GM12878 (cell line): ENCODE measurements around the gene TBCD. TPM values are rescaled to one million over a fixed set of nuclear protein-coding genes. Genes with fewer than 3 reads are reported as not detected.
"Not testable (repeated sequence)": the region's sequence is repeated elsewhere in the genome, so short reads cannot be mapped to it uniquely, and the experiment has no call there.

Experiments used
- ATAC-seq: fragments of 200-7000 bp; cut with Tn5 transposase; 3 replicates; pipeline ENCODE4 v1.9.1; 2020; ENCODE audit warnings: mild to moderate bottlenecking, moderate library complexity
- BruUV-seq: library from RNA; stranded (reverse); fragments of 400-500 nt; replicated peaks from 2 replicates; lab custom pipeline; 2021; lab: Mats Ljungman, UMichigan
- CTCF ChIA-PET: fragments of 300-600 bp; sonication (Branson Sonifier 250); formaldehyde crosslinking; extraction: SDS; loops from one replicate; lab custom pipeline; 2021; ENCODE audit warnings: inconsistent platforms; lab: Yijun Ruan, JAX
- POLR2A ChIA-PET: fragments of 350-600 bp; formaldehyde crosslinking; extraction: SDS; loops from one replicate; lab custom pipeline; 2021; ENCODE audit warnings: inconsistent platforms; lab: Charles Lee
- RAD21 ChIA-PET: fragments of 300-600 bp; sonication (Branson Sonifier 250); formaldehyde crosslinking; loops from one replicate; lab custom pipeline; 2023; ENCODE audit warnings: antibody characterized with exemption; ENCODE audit not compliant: unreplicated experiment; lab: Charles Lee
- SMC1A ChIA-PET: fragments of 300-600 bp; sonication (Branson Sonifier 250); formaldehyde crosslinking; loops from one replicate; lab custom pipeline; 2023; ENCODE audit not compliant: unreplicated experiment, uncharacterized antibody; lab: Charles Lee
- DNase-seq: peaks from one replicate; pipeline ENCODE4 v3.0.0-alpha.2; 2011; ENCODE audit warnings: low read depth, low spot score
- FAIRE-seq: peaks from 3 replicates; lab custom pipeline; 2011; peaks lifted over from hg19 to GRCh38; lab: Jason Lieb, UNC
- H2AFZ ChIP-seq: 2 replicates; pipeline ENCODE4 v1.6.0; 2011; ENCODE audit warnings: low read depth, low read length, control low read depth; ENCODE audit not compliant: control insufficient read depth
- H3K27ac ChIP-seq: 2 replicates; pipeline ENCODE4 v1.5.1; 2011; ENCODE audit warnings: control low read depth; ENCODE audit not compliant: control insufficient read depth, insufficient read depth
- H3K27me3 ChIP-seq, 2 experiments: replicated peaks in 1 of 2; 2 replicates each; pipeline versions ENCODE4 v1.6.0 to v1.6.1; 2011; ENCODE audit warnings: low read length in 1 of 2; ENCODE audit not compliant: control insufficient read depth in 2 of 2, insufficient read depth in 2 of 2
- H3K36me3 ChIP-seq, 2 experiments: 2 replicates each; pipeline ENCODE4 v1.5.1; 2011; ENCODE audit warnings: low read length in 1 of 2; ENCODE audit not compliant: control insufficient read depth in 2 of 2, insufficient read depth in 2 of 2
- H3K4me1 ChIP-seq: 2 replicates; pipeline ENCODE4 v1.6.1; 2011; ENCODE audit warnings: mild to moderate bottlenecking, low read length, moderate library complexity, mixed read lengths; ENCODE audit not compliant: control insufficient read depth, insufficient read depth
- H3K4me2 ChIP-seq: 2 replicates; pipeline ENCODE4 v1.6.0; 2011; ENCODE audit warnings: control low read depth; ENCODE audit not compliant: control insufficient read depth, insufficient read depth
- H3K4me3 ChIP-seq: fragments of 200-600 bp; sonication (generic); 2 replicates; pipeline ENCODE4 v1.5.1; 2016
- H3K79me2 ChIP-seq: 2 replicates; pipeline ENCODE4 v1.6.0; 2011; ENCODE audit warnings: low read length; ENCODE audit not compliant: control insufficient read depth, insufficient read depth
- H3K9ac ChIP-seq: 2 replicates; pipeline ENCODE4 v1.8.0; 2011; ENCODE audit warnings: low read length, control low read depth, mixed read lengths; ENCODE audit not compliant: control insufficient read depth, insufficient read depth
- H3K9me3 ChIP-seq: replicated peaks from 3 replicates; pipeline ENCODE4 v1.5.1; 2011; ENCODE audit warnings: mild to moderate bottlenecking, low read length; ENCODE audit not compliant: control insufficient read depth, insufficient read depth
- H4K20me1 ChIP-seq: 2 replicates; pipeline ENCODE4 v1.6.0; 2011; ENCODE audit not compliant: control insufficient read depth, insufficient read depth
- CREM ChIP-seq: IDR thresholded peaks from 2 replicates; pipeline ENCODE4 v1.6.1; 2014; ENCODE audit warnings: antibody characterized with exemption, low read depth
- JUND ChIP-seq: IDR thresholded peaks from 2 replicates; pipeline ENCODE4 v1.6.1; 2012; ENCODE audit warnings: low read depth, mild to moderate bottlenecking, low read length, improper control_type of control experiment, moderate library complexity
- WGBS: methylation state at CpG from one replicate; pipeline ENCODE4 v1.1.6; 2016; ENCODE audit warnings: low lambda C conversion rate; ENCODE audit not compliant: insufficient replicate concordance, insufficient coverage; ENCODE audit errors: missing lambda C conversion rate; 5-methylcytosine and 5-hydroxymethylcytosine counted together
- in situ Hi-C: fragments of 300-500 bp; cut with MboI; formaldehyde crosslinking; loops from 9 replicates; pipeline ENCODE4 v1.14.3; 2018; ENCODE audit warnings: mixed read lengths
- intact Hi-C: fragments of 100-400 bp; cut with micrococcal nuclease; formaldehyde crosslinking; loops from one replicate; pipeline ENCODE4 v1.14.2; 2022; ENCODE audit not compliant: unreplicated experiment
- polyA plus RNA-seq, 11 experiments: library from polyadenylated mRNA; depleted of rRNA in 4 of 11; unstranded in 6 of 11; stranded (reverse) in 5 of 11; fragments of >200 nt; fragmentation: Nextera tagmentation in 4 of 11; fragmentation: Illumina TruSeq in 1 of 11; extraction: Ambion mirVana in 4 of 11; extraction: Trizol in 1 of 11; gene quantifications; 1 replicate in 1 of 11; 2 replicates in 10 of 11; pipeline versions ENCODE4 v1.2.1 to v1.2.3, GENCODE V29; 2011 to 2016; ENCODE audit warnings: inconsistent platforms in 2 of 11, missing spikeins in 2 of 11, low read depth in 1 of 11
- total RNA-seq, 4 experiments: library from RNA; depleted of rRNA in 3 of 4; stranded (reverse); fragments of >200 nt in 3 of 4; fragmentation: Illumina TruSeq in 1 of 4; extraction: Trizol in 1 of 4; gene quantifications; 2 replicates each; pipeline versions ENCODE4 v1.2.1 to v1.2.3, GENCODE V29; 2013 to 2021

Gene TBCD
- total and polyA plus RNA-seq, 10 of the 15 experiments (the other 5 are each of a cell fraction or from before 2014, with no cell fraction given), result 10.3 to 114 (median 52.4) TPM

GRCh38 chr17:82952019-82952418 is 200.2 kb downstream of the TBCD start (continued):
- TF ChIP-seq CREM, result no peak
- TF ChIP-seq JUND, result no peak
- TF ChIP-seq, all 136 proteins: peak for 0

- 60% methylated on average over 3 of the region's 3 CpGs for WGBS
- H2AFZ ChIP-seq, RAD21 ChIA-PET, POLR2A ChIA-PET, SMC1A ChIA-PET, ATAC-seq, CTCF ChIA-PET, H3K27me3 ChIP-seq, DNase-seq, H4K20me1 ChIP-seq, in situ Hi-C loops, H3K4me2 ChIP-seq, H3K9me3 ChIP-seq, H3K79me2 ChIP-seq, H3K4me1 ChIP-seq, H3K4me3 ChIP-seq, H3K9ac ChIP-seq, intact Hi-C loops, FAIRE-seq, H3K36me3 ChIP-seq, BruUV-seq, H3K27ac ChIP-seq: not testable (repeated sequence)
Measured at GRCh38 chr17:82955106-82955505, 203.2 kb downstream of the TBCD start.

GRCh38 chr17:82955627-82956026 is 203.8 kb downstream of the TBCD start:
- H3K27me3 ChIP-seq, in situ Hi-C loops, RAD21 ChIA-PET, ATAC-seq, H3K36me3 ChIP-seq, CTCF ChIA-PET, H3K4me3 ChIP-seq, BruUV-seq, H4K20me1 ChIP-seq, POLR2A ChIA-PET, SMC1A ChIA-PET, FAIRE-seq, H3K9me3 ChIP-seq, intact Hi-C loops, H3K79me2 ChIP-seq, H3K27ac ChIP-seq, H2AFZ ChIP-seq, H3K4me1 ChIP-seq, DNase-seq, H3K9ac ChIP-seq, H3K4me2 ChIP-seq: not testable (repeated sequence)
- 78% methylated on average over 3 of the region's 4 CpGs for WGBS
